ENCODE results near the gene SLC13A3.

SLC13A3 gene

DNA sequence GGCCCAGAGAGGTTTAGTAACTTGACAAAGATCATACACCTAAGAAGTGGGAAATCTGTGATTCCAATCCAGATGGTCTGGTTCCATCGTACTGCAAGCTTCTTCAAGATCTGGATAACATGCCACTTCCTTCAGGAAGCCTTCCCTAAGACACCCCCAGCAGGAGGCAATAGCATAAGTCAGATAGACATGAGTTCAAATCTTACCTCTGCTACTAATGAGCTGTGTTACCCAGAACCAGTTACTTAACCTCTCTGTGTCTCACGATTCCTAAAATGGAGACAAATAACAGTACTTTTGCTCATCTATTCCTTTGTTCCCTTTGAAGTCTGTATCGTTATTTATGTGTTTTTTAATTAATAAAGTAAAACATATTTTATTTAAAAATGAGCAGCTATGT is 78.5 kb downstream of the SLC13A3 start:
- TF ChIP-seq, protein P1, sequence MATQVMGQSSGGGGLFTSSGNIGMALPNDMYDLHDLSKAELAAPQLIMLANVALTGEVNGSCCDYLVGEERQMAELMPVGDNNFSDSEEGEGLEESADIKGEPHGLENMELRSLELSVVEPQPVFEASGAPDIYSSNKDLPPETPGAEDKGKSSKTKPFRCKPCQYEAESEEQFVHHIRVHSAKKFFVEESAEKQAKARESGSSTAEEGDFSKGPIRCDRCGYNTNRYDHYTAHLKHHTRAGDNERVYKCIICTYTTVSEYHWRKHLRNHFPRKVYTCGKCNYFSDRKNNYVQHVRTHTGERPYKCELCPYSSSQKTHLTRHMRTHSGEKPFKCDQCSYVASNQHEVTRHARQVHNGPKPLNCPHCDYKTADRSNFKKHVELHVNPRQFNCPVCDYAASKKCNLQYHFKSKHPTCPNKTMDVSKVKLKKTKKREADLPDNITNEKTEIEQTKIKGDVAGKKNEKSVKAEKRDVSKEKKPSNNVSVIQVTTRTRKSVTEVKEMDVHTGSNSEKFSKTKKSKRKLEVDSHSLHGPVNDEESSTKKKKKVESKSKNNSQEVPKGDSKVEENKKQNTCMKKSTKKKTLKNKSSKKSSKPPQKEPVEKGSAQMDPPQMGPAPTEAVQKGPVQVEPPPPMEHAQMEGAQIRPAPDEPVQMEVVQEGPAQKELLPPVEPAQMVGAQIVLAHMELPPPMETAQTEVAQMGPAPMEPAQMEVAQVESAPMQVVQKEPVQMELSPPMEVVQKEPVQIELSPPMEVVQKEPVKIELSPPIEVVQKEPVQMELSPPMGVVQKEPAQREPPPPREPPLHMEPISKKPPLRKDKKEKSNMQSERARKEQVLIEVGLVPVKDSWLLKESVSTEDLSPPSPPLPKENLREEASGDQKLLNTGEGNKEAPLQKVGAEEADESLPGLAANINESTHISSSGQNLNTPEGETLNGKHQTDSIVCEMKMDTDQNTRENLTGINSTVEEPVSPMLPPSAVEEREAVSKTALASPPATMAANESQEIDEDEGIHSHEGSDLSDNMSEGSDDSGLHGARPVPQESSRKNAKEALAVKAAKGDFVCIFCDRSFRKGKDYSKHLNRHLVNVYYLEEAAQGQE (IDR thresholded peaks at IDR 0.05; ENCODE audit: insufficient replicate concordance, low read depth) = no peak
- TF ChIP-seq, protein P2, sequence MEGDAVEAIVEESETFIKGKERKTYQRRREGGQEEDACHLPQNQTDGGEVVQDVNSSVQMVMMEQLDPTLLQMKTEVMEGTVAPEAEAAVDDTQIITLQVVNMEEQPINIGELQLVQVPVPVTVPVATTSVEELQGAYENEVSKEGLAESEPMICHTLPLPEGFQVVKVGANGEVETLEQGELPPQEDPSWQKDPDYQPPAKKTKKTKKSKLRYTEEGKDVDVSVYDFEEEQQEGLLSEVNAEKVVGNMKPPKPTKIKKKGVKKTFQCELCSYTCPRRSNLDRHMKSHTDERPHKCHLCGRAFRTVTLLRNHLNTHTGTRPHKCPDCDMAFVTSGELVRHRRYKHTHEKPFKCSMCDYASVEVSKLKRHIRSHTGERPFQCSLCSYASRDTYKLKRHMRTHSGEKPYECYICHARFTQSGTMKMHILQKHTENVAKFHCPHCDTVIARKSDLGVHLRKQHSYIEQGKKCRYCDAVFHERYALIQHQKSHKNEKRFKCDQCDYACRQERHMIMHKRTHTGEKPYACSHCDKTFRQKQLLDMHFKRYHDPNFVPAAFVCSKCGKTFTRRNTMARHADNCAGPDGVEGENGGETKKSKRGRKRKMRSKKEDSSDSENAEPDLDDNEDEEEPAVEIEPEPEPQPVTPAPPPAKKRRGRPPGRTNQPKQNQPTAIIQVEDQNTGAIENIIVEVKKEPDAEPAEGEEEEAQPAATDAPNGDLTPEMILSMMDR (IDR thresholded peaks at IDR 0.05; ENCODE audit: insufficient read depth, low read length) = no peak
- TF ChIP-seq POLR2AphosphoS5 (IDR thresholded peaks at IDR 0.05; ENCODE audit: low read depth) (no peak), SPI1 (IDR thresholded peaks at IDR 0.05; ENCODE audit: borderline replicate concordance, low read depth) (no peak), GABPA (IDR thresholded peaks at IDR 0.05; ENCODE audit: low read depth) (no peak)
- H3K4me3 ChIP-seq (replicated peaks; ENCODE audit: insufficient read depth, low read length) = no peak overlapping the region
- no peak overlapping the region for H3K27ac ChIP-seq (replicated peaks)
- H3K27me3 ChIP-seq (ENCODE audit: insufficient read depth, poor library complexity, severe bottlenecking) = no peaks in the 10 kb centered on the region
- no peak for DNase-seq (ENCODE audit: low read depth in 1 of 2, low spot score in 1 of 2)

DNA sequence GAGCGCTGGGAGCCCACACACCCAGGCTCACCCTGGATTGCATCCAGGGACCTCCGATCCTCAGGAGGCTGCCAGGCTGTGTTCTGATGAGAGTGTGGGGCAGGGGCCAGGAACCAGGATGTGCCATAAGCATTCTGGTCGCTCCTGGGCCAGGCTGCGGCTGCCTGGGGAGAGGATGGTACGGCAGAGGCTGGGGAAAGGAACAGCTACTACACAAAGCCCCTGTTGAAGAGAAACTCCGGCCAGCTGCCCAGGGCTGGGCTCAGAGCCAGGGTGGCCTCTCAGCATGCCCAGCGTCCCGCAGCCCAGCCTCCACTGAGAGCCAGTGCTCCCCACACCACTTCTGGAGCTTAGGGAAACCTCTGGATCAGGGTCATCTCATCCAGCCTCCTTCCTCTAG is 79.1 kb downstream of the SLC13A3 start:
- no peaks in the 10 kb centered on the region for H3K27me3 ChIP-seq (ENCODE audit: insufficient read depth, poor library complexity, severe bottlenecking)

DNA sequence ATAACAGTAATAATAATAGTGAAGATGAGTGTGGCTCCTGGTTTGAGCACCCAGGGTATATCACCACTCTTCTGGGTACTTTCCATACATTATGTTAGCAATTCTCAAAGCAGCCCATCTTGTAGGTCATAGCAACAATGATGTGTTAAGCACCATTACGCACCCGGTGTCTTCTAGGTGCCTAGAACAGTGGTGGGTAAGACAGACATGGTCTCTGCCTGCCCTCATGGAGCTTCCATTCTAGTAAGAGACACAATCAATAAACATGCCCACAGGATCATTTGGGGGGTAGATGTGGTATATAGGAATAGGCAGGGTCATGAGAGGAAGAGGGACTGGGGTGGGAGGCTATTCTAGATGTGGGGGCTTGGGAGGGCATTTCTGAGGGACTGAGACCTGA is 79.8 kb downstream of the SLC13A3 start:
- Histone ChIP-seq H3K27ac (replicated peaks) (no peak overlapping the region), H3K27me3 (ENCODE audit: insufficient read depth, poor library complexity, severe bottlenecking) (no peaks in the 10 kb centered on the region), H3K4me3 (replicated peaks; ENCODE audit: insufficient read depth, low read length) (no peak overlapping the region)
- no peak for DNase-seq (ENCODE audit: low read depth in 1 of 2, low spot score in 1 of 2)
- TF ChIP-seq, protein P2 (IDR thresholded peaks at IDR 0.05; ENCODE audit: insufficient read depth, low read length) = no peak
- TF ChIP-seq, protein P1 (IDR thresholded peaks at IDR 0.05; ENCODE audit: insufficient replicate concordance, low read depth) = no peak
- TF ChIP-seq GABPA (IDR thresholded peaks at IDR 0.05; ENCODE audit: low read depth) (no peak), SPI1 (IDR thresholded peaks at IDR 0.05; ENCODE audit: borderline replicate concordance, low read depth) (no peak), POLR2AphosphoS5 (IDR thresholded peaks at IDR 0.05; ENCODE audit: low read depth) (no peak)

More for the DNA sequence above, 79.1 kb downstream of the SLC13A3 start:
- DNase-seq (ENCODE audit: low read depth in 1 of 2, low spot score in 1 of 2) = no peak
- H3K27ac ChIP-seq (replicated peaks) = no peak overlapping the region
- TF ChIP-seq, protein P2 (IDR thresholded peaks at IDR 0.05; ENCODE audit: insufficient read depth, low read length) = no peak
- TF ChIP-seq SPI1 (IDR thresholded peaks at IDR 0.05; ENCODE audit: borderline replicate concordance, low read depth) (no peak), GABPA (IDR thresholded peaks at IDR 0.05; ENCODE audit: low read depth) (no peak), POLR2AphosphoS5 (IDR thresholded peaks at IDR 0.05; ENCODE audit: low read depth) (no peak)
- TF ChIP-seq, protein P1 (IDR thresholded peaks at IDR 0.05; ENCODE audit: insufficient replicate concordance, low read depth) = no peak
- no peak overlapping the region for H3K4me3 ChIP-seq (replicated peaks; ENCODE audit: insufficient read depth, low read length)

All from HL-60 (cell line).